Spleen (tissue), 11 donors: Measurements from ENCODE around the gene MYT1. TPM values are rescaled to one million over a fixed set of nuclear protein-coding genes. Genes with fewer than 3 reads are reported as not detected.

Source experiments
- DNase-seq: peaks from one replicate; pipeline ENCODE4 v3.0.0-alpha.2; 2020
- H3K27ac ChIP-seq, 8 donors: fragments of 200-600 bp; sonication (generic) in 7 of 8; 1 replicate in 4 of 8; 2 replicates in 4 of 8; pipeline versions ENCODE4 v1.5.0 to v1.8.0; 2016 to 2021; ENCODE audit warnings: inconsistent platforms in 4 of 8, mild to moderate bottlenecking in 4 of 8, moderate library complexity in 1 of 8
- H3K27me3 ChIP-seq, 7 donors: fragments of 200-600 bp; sonication (generic) in 6 of 7; replicated peaks in 1 of 7; 1 replicate in 4 of 7; 2 replicates in 3 of 7; pipeline versions ENCODE4 v1.5.0 to v1.8.0; 2016 to 2021; ENCODE audit warnings: inconsistent platforms in 3 of 7, mild to moderate bottlenecking in 1 of 7
- H3K36me3 ChIP-seq, 6 donors: fragments of 200-600 bp; sonication (generic) in 5 of 6; 1 replicate in 4 of 6; 2 replicates in 2 of 6; pipeline versions ENCODE4 v1.5.0 to v1.8.0; 2016 to 2021; ENCODE audit warnings: inconsistent platforms in 2 of 6
- H3K4me1 ChIP-seq, 6 donors: fragments of 200-600 bp; sonication (generic) in 5 of 6; 1 replicate in 3 of 6; 2 replicates in 3 of 6; pipeline versions ENCODE4 v1.5.0 to v1.8.0; 2016 to 2021; ENCODE audit warnings: inconsistent platforms in 3 of 6
- H3K4me3 ChIP-seq, 8 donors: fragments of 200-600 bp; sonication (generic) in 7 of 8; 1 replicate in 4 of 8; 2 replicates in 4 of 8; pipeline versions ENCODE4 v1.5.0 to v1.8.0; 2016 to 2021; ENCODE audit warnings: inconsistent platforms in 4 of 8, mild to moderate bottlenecking in 4 of 8, moderate library complexity in 2 of 8
- H3K9me3 ChIP-seq, 8 donors: fragments of 200-600 bp; sonication (generic) in 7 of 8; 1 replicate in 4 of 8; 2 replicates in 4 of 8; pipeline versions ENCODE4 v1.5.0 to v1.8.0; 2016 to 2021; ENCODE audit warnings: inconsistent platforms in 4 of 8
- CTCF ChIP-seq, 11 experiments: fragments of 200-600 bp in 7 of 11; fragments of 450-650 bp in 4 of 11; sonication (generic) in 4 of 11; IDR thresholded peaks in 8 of 11; conservative IDR thresholded peaks in 3 of 11; 1 replicate in 7 of 11; 2 replicates in 4 of 11; pipeline versions ENCODE4 v1.4.0 to v1.8.0; 2016 to 2021; ENCODE audit warnings: antibody characterized with exemption in 11 of 11, inconsistent platforms in 4 of 11, mild to moderate bottlenecking in 1 of 11
- POLR2A ChIP-seq, 3 donors: fragments of 450-650 bp; IDR thresholded peaks; one replicate each; pipeline ENCODE4 v1.5.1; 2017; ENCODE audit warnings: antibody characterized with exemption in 3 of 3, mild to moderate bottlenecking in 1 of 3
- POLR2AphosphoS5 ChIP-seq, 3 donors: sonication (generic); formaldehyde crosslinking; IDR thresholded peaks; one replicate each; pipeline ENCODE4 v1.5.1; 2017; ENCODE audit warnings: antibody characterized with exemption in 3 of 3
- WGBS, 5 donors: extraction: QIAGEN DNeasy Blood & Tissue Kit in 3 of 5; methylation state at CpG; one replicate each; pipeline versions ENCODE4 v1.1.5 to v1.1.7; 2013 to 2018; 5-methylcytosine and 5-hydroxymethylcytosine counted together
- intact Hi-C: fragments of 100-400 bp; cut with DNase I; formaldehyde crosslinking; loops from one replicate; pipeline ENCODE4 v1.15.0; 2023; ENCODE audit warnings: low total_unique reads
- polyA plus RNA-seq, 3 donors: library from polyadenylated mRNA; stranded (reverse); fragments of 200-250 nt; gene quantifications; one replicate each; pipeline ENCODE4 v1.2.1, GENCODE V29; 2013
- total RNA-seq, 7 donors: library from RNA; depleted of rRNA in 3 of 7; stranded (reverse); fragments of >200 nt in 3 of 7; fragmentation: NEBNext Ultra II Directional in 4 of 7; extraction: Animal tissue kit (Norgen Biotek cat#: 25700) in 4 of 7; gene quantifications; one replicate each; pipeline versions ENCODE4 v1.1.0 to v1.2.1, GENCODE V29; 2016 to 2021
- donor health status: healthy with polysubstance abuse.
- donor health status: DM: no; HTN: no; CAD: no; lungs with moderate emphysema.
- donor health status: DM: no; HTN: no; CAD: no.
- donor health status: Bipolar disorder and iron deficiency.
- donor health status: healthy.
- donor health status: DM: no; HTN: no; CAD: no.
- donor health status: DM: yes; HTN: yes; CAD: no.

MYT1 gene
- total and polyA plus RNA-seq, 10 donors, result 0.08 to 2.2 (median 0.60) TPM; not detected in 3

DNA sequence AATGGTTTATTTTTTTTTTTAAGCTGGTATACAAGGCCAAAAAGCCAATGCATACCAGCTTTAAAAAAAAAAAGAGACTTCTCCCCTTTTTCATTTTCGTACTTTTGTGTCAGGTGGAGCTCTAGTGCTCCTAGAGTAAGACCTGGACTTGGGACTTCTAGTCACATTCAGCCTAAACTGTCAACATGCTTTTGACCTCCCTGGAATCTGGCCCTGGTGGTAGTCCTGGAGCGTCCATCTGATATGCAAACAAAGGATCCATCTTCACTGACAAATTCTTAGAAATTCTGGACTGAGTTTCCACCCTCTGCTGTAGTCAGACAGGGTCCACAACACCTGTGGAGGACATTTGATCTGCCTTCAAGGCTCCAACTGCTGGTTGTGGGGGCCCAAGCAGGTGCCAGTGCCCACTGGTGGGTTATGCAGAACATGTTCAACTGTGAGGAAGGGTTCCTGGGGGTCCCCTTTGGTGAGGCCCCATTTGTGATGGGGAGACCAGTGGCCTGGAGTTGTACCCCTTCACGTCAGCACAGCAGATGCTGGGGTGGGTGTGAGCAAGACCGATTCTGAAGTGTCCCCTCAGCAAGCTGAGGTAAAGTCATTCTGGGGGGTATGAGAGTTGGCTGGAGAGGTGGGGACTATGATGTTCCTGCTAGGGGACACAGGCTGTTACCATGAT, 78.7 kb downstream of the MYT1 start:
- Histone ChIP-seq H3K9me3 (no peaks in the 10 kb centered on the region), H3K27me3 (peaks cover 0 to 41% (median 13%) of the 10 kb centered on the region in 7 donors), H3K27ac (no peak overlapping the region), H3K4me1 (no peaks in the 10 kb centered on the region), H3K4me3 (no peak overlapping the region), H3K36me3 (no peaks in the 10 kb centered on the region)
- intact Hi-C loops, result no loop called here
- TF ChIP-seq POLR2AphosphoS5 (IDR thresholded peaks at IDR 0.05) (no peak), CTCF (IDR thresholded peaks at IDR 0.05 in 8 of 11, conservative IDR thresholded peaks at IDR 0.05 in 3 of 11) (no peak), POLR2A (IDR thresholded peaks at IDR 0.05) (no peak)
- DNase-seq, result no peak
- WGBS, 5 donors, result 76 to 86% (median 80%) methylated on average over 4 of the region's 4 CpGs

DNA sequence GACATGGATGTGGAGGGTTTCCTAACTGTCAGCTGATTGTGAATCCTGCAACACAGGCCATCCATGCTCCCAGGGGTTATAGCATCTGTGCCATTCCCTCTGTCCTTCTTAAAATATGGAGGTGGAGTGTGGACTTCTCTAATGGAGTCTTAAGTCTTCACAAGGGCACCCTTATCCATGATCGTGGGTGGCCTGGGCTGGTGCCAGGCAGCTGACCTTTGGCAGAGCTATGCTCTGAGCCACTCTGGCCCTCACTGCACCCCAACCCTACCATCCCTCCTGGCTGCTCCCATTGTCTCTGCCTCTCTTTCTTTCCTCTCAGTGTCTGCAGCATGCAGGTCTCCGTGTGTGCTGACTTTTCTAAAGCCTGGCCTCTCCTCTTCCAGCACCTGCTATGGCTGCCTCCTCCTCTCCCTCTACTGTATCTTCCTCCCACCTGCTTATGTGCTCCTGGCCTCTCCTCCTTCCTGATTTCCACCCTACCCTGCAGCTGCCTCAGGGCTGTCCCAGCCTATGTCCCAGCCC, 80.1 kb downstream of the MYT1 start:
- Histone ChIP-seq H3K4me3 (no peak overlapping the region), H3K27me3 (peaks cover 0 to 41% (median 13%) of the 10 kb centered on the region in 7 donors), H3K4me1 (no peaks in the 10 kb centered on the region), H3K9me3 (no peaks in the 10 kb centered on the region), H3K36me3 (no peaks in the 10 kb centered on the region), H3K27ac (no peak overlapping the region)
- intact Hi-C loops, result no loop called here
- peak; percentile 55 for DNase-seq
- 65 to 92% (median 80%) methylated on average over 2 of the region's 2 CpGs for WGBS, 5 donors
- TF ChIP-seq CTCF (IDR thresholded peaks at IDR 0.05 in 8 of 11, conservative IDR thresholded peaks at IDR 0.05 in 3 of 11) (no peak), POLR2A (IDR thresholded peaks at IDR 0.05) (no peak), POLR2AphosphoS5 (IDR thresholded peaks at IDR 0.05) (no peak)

DNA sequence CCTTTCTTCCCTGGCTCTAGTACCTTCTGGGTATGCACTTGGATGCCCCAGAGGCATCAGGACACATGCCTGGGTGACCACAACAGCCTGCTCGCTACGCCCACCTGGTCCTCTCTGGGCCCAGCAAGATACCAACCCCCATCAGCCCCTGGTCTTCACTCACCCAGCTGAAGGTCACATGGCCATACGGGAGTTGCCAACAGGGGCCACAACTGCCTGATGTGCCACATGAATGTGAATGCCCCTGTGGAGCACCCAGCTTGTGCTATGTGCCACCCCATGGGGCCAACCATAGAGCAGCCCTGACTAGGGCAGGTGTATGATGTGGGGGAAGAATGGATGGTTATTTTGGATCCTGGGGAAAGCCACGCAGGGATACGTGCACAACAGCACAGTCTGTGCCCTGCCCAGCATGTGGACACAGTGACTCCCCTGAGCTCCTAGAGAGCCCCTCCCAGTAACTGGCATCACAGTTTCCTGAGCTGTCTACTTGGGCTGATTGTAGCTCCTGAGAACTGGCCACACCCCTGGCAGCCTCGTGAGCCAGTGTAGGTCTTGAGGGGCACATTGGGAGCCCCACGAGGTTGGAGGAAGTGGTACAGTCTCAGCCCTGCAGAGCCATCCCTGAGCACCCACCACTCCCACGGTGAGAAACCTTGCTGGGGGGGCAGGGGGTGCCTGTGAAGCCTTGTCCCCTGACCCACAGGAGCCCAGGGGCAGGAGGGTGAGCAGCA, 80.8 kb downstream of the MYT1 start:
- peaks cover 0 to 41% (median 13%) of the 10 kb centered on the region in 7 donors for H3K27me3 ChIP-seq
- no peak for TF ChIP-seq POLR2A (IDR thresholded peaks at IDR 0.05)
- H3K9me3 ChIP-seq, result no peaks in the 10 kb centered on the region
- H3K36me3 ChIP-seq, result no peaks in the 10 kb centered on the region
- intact Hi-C loops, result no loop called here
- WGBS, 5 donors, result 48 to 61% (median 50%) methylated on average over 3 to 8 of the region's 8 CpGs
- no peak overlapping the region for H3K27ac ChIP-seq
- DNase-seq, result peak; percentile 47
- no peaks in the 10 kb centered on the region for H3K4me1 ChIP-seq
- H3K4me3 ChIP-seq, result no peak overlapping the region

DNA sequence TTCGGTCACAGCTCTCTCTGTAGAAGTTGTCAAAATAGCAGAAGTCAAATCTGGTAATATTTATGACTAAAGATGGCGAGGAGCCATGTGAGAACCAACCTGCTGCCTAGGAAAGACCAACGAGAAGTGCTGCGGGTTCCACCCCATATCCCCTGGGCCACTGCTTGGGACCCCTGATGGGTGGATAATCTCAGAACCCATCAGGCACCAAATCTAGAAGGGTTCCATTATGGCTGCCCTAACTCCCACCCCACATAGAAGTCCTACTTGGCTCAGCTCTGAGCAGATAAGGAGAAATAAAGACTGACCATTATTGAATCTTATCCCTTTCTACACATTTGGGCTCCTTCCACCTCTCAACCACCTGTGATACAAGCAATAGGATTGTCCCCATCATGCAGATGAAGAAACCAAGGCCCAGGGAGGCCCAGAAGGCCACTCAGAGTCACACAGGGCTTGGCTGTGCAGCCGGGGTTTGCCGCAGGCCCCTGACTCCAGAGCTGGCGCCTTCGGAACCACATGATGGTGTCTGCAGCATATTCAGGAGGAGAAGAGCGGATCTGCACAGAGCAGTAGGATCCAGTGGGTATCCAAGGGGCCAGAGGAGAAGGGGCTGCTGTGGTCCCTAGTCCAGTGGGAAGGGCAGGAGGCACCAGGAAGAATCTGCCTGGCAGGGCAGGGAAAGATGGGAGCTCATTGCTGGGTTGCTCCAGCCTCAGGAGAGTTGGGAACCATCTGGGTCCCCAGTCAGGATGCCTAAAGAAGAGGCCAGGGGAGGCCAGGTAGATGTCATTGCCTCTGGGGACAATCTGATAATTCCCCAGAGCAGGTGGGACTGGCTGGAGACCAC, 81.7 kb downstream of the MYT1 start:
- peak; percentile 31 for DNase-seq
- Histone ChIP-seq H3K36me3 (no peaks in the 10 kb centered on the region), H3K27ac (no peak overlapping the region), H3K4me3 (no peak overlapping the region), H3K4me1 (no peaks in the 10 kb centered on the region), H3K27me3 (peaks cover 0 to 41% (median 13%) of the 10 kb centered on the region in 7 donors), H3K9me3 (no peaks in the 10 kb centered on the region)
- 65 to 78% (median 73%) methylated on average over 9 of the region's 9 CpGs for WGBS, 5 donors
- intact Hi-C loops, result no loop called here
- TF ChIP-seq POLR2AphosphoS5 (IDR thresholded peaks at IDR 0.05) (no peak), CTCF (IDR thresholded peaks at IDR 0.05 in 8 of 11, conservative IDR thresholded peaks at IDR 0.05 in 3 of 11) (no peak), POLR2A (IDR thresholded peaks at IDR 0.05) (no peak)
